ENCODE data around the gene RNF113A.
A peak's percentile ranks its signal among the peaks of the same experiment; 100 is the strongest.
"Not testable (repeated sequence)": the region's sequence is repeated elsewhere in the genome, so short reads cannot be mapped to it uniquely, and the experiment has no call there.

RNF113A gene

DNA sequence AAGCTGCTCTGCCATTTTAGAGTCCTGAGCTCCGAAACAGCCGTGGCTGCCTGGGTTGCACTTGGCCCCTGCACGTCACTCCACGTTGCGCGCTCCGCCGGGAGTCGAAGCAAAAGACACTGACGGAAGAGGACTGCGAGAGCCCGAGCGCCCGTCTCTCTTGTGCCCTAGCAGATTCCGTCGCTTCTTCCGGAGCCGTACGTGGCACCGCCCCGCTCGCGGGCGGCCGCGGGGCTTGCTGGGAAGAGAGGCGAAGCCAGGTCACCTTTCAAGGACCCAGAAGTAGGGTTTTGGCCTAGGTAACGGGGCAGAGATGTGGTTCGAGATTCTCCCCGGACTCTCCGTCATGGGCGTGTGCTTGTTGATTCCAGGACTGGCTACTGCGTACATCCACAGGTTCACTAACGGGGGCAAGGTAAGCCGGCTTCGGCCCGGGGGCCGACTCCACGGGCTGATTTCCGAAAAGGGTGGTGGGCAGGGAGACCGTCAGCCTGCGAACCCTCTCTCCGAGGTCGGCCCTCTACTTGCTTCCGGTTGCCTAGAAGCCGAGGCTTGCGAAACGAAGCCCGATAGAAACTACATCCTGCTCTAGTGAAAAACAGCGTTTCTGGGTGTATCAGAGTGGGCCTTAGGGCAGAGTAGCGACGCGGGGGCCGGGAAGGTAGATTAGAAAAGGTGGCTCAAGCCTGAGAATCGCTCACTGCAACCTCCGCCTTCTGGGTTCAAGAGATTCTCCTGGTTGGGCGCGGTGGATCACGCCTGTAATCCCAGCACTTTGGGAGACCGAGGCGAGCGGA is at the start of gene RNF113A, which contains the start of gene NDUFA1:
Gene RNF113A, minus strand, starts transcription at position 135 of the 797 bp plus-strand sequence. Its CDS starts 120 bp downstream, at position 15.
Gene NDUFA1, plus strand, starts transcription at position 234 of the 797 bp plus-strand sequence. Its CDS starts 80 bp downstream, at position 314.
- DNase-seq (ENCODE audit: low read depth in 1 of 2, low spot score in 1 of 2) = peak; percentile 68 to 74

DNA sequence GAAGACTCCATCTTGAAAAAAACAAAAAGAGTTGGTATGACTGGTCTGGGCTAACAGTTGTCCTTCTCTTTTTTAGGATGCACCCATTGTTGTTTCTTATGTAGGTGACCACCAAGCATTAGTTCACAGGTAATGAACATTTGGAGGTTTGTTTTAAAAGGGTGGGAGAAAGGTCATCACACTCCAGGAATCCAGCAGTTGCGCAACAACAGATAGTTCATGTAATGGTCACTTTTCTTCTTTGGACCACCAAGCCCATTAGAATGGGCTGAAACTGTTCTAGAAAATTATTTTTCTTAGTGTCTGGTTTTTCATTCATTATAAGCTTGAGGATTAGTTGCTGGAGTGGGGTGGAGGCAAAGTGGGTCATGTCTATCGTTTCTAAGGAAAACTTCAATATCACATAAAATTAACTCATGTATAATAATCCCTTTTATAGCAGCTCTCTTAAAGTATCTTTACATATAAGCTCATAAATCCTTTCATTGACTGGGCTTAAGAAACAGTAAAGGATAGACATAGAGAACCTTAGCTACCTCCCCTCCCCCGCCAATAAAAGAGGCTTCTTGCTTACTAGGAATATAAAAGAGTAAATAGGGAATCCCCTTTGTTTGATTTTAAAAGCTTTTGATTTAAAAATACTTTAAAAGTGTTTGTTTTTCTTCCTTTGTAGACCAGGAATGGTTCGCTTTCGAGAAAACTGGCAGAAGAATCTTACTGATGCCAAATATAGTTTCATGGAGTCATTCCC is 48.5 kb upstream of the RNF113A start:
- no peak for DNase-seq (ENCODE audit: low read depth in 1 of 2, low spot score in 1 of 2)

DNA sequence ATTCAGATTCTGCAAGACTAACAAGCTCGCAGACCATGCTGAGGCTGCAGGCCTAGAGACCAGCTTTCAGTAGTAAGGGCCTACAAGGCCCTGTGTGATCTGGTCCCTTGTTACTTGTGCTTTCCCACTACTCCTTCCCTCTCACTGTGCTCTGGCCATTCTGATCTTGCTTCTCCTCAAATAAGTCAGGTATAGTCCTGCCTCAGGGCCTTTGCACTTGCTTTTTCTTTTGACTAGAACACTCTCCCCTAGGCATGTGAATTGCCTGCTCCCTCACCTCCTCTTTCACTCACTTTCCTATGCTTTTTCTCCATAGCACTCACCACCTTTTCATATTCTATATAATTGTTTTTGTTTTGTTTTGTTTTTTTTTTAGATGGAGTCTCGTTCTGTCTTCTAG is 46.3 kb upstream of the RNF113A start:
- no peak for DNase-seq (ENCODE audit: low read depth in 1 of 2, low spot score in 1 of 2)

DNA sequence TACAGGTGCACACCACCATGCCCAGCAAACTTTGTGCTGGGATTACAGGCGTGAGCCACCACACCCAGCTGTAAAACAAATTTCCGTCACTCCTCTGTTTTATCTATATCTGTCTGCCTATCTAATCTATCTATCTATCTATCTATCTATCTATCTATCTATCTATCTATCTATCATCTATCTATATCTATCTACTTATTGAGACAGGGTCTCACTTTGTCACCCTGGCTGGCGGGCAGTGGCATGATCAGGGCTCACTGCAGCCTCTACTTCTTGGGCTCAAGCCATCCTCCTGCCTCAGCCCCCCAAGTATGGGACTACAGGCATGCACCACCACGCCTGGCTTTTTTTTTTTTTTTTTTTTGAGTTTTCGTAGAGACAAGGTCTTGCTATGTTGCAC is 44.8 kb upstream of the RNF113A start:
- DNase-seq (ENCODE audit: low read depth in 1 of 2, low spot score in 1 of 2) = no peak

DNA sequence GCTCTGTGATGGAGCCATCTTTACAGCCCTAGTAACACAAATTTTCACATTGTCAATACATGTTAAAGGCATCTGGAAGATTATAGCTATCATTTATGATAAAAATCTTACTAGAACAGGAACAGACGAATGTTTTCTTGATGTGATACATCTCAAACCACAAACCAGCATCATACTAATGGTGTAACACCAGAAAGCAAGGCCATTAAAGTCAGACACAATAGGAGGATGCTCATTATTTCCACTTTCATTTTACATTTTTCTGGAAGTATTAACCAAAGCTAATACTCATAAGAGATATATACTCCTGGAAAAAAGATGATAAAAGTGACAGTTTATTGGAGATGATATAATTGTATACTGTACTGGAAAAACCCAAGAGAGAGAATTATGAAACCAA is 29.4 kb upstream of the RNF113A start:
- DNase-seq (ENCODE audit: low read depth in 1 of 2, low spot score in 1 of 2) = no peak

DNA sequence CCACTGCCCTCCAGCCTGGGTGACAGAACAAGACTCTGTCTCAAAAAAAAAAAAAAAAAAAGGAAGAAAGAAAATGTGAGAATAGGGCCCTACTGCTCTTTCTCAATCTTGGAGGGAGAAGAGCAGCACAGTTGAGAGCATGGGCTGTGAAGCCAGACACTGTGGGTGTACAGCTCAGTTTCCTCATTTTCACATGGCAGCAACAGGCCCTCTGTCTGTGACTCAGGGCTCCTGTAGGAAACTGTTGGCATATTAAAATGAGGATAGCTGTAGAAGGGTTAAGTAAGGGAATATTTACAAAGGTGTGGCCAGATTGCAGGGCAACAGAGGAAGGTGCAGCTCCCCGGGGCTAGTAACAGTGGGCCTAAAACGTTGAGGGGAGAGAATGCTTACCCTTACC is 27.6 kb upstream of the RNF113A start:
- no peak for DNase-seq (ENCODE audit: low read depth in 1 of 2, low spot score in 1 of 2)

DNA sequence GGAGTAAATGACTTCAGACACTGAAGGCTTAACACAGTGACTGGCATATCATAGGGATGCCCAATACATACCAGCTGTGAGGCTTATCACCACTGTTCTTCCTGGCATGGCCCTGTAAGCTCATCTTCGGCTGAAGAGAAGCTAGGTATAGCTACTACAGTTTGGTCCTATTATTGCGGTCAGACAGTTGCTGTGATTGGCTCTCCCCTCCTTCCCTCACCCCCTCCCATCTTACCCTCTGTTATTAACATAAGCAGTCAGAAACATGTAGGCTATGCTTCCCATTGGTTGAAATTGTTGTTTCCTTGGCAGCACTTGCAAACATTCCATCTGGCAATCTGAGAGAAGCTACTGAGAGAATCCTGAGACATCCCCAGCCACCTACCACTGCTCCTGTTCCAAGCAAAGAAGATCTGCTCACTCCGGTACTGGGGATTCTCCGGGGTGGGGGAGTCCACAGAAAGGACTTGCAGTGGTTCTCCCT is 24.4 kb upstream of the RNF113A start, which contains the start of gene AKAP14:
Gene AKAP14, plus strand, starts transcription at position 51 of the 484 bp plus-strand sequence. CDS start 7,331 bp downstream, outside the sequence.
- no peak for DNase-seq (ENCODE audit: low read depth in 1 of 2, low spot score in 1 of 2)

DNA sequence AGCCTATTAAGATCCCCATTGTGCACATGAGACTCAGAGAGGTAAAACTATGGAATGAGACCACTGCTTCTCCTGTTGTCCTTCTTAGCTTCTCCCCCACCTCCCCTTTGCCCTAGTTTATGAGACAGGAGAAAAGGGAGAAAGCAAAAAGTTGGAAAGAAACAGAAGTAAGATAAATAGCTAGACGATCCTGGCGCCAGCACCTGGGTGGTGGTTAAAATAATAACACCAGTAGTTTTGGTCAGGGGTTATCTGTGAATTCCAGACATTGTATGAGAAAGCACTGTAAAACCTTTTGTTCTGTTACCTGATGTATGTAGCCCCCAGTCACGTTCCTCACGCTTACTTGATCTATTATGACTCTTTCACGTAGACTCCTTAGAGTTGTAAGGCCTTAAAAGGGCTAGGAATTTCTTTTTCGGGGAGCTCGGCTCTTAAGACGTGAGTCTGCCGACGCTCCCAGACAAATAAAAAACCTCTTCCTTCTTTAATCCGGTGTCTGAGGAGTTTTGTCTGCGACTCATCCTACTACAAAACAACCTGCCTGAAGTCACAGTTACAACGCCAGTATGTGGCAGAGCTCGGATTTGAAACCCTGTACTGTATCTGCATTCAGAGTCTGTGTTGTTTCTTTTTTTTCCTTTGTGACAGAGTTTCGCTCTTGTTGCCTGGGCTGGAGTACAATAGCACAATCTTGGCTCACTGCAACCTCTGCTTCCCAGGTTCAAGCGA is 20.6 kb upstream of the RNF113A start:
- not testable (repeated sequence) for DNase-seq (ENCODE audit: low read depth in 1 of 2, low spot score in 1 of 2)

DNA sequence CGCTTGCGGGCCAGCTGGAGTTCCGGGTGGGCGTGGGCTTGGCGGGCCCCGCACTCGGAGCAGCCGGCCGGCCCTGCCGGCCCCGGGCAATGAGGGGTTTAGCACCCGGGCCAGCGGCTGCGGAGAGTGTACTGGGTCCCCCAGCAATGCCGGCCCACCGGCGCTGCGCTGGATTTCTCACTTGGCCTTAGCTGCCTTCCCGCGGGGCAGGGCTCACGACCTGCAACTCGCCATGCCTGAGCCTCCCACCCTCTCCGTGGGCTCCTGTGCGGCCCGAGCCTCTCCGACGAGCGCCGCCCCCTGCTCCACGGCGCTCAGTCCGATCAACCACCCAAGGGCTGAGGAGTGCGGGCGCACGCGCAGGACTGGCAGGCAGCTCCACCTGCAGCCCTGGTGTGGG is 19.1 kb upstream of the RNF113A start:
- DNase-seq (ENCODE audit: low read depth in 1 of 2, low spot score in 1 of 2) = not testable (repeated sequence)

DNA sequence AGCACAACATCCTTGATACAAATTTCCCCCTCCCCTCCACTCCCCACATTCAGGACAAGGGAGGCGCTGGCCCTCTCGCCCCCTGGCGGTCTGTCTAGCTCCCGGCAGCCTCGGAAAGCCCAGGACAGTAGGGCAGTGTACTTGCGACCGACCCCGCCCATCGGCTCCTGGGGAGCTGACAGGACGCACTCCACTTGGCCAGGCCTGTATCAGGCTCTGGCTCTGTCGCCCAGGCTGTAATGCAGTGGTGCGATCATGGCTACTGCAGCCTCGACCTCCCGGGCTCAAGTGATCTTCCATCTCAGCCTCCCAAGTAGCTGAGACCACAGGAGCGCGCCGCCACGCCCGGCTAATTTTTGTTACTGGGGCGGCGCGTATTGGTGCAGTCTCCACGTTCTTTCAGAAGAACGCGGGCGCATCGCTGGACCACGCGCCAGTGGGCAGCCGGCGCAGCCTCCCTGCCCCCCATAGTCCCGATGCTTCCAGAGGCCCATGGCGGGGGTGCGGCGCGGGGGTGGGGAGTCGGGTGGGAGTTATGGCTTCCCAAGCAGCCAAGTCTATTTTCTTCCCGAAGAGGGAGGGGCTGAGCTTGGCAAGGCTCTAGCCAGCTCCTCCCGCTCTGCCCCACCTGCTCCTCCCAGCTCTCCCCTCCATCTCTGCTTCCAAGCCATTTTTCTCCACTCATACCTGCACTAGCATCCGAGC is 16.3 kb upstream of the RNF113A start:
- peak in 1 of 2 donors; percentile 28 for DNase-seq (ENCODE audit: low read depth in 1 of 2, low spot score in 1 of 2)

DNA sequence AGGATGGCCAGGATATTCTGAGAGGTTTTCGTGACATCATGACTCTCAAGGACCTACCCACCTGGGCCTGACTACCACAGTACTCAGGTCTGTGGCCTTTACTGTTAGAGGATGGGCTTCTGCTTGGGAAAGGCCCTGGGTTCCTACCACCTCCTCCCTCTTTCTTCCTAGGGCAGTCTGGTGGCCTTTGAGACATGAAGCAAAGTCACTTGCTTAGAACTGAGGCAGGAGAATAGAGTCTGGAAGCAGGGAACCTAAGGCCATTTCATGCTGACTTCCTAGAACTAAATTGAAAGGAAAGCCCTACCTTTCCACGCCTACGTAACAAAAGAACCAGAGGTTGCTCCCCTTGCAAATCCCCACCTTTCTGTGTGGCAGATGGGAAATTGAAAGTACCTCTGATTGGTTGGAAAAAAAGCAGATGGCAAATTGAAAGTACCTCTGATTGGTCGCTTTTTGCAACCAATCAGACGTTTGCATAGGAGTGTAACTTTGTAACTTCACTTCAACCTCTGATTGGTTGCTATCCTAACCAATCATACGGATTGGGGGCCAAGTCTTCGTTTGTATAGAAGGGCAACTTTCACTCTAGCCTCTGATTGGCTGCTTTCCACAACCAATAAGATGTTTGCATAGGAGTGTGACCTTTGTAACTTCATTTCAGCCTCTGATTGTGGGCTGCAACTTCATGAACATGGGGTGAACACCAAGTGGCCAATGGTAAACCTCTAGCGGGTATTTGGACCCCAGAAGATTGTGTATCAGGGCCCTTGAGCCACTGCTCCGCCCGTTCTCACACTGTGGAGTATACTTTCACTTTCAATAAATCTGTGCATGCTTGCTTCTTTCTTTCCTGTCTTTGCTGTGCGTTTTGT is 14.3 kb upstream of the RNF113A start:
- DNase-seq (ENCODE audit: low read depth in 1 of 2, low spot score in 1 of 2) = no peak

DNA sequence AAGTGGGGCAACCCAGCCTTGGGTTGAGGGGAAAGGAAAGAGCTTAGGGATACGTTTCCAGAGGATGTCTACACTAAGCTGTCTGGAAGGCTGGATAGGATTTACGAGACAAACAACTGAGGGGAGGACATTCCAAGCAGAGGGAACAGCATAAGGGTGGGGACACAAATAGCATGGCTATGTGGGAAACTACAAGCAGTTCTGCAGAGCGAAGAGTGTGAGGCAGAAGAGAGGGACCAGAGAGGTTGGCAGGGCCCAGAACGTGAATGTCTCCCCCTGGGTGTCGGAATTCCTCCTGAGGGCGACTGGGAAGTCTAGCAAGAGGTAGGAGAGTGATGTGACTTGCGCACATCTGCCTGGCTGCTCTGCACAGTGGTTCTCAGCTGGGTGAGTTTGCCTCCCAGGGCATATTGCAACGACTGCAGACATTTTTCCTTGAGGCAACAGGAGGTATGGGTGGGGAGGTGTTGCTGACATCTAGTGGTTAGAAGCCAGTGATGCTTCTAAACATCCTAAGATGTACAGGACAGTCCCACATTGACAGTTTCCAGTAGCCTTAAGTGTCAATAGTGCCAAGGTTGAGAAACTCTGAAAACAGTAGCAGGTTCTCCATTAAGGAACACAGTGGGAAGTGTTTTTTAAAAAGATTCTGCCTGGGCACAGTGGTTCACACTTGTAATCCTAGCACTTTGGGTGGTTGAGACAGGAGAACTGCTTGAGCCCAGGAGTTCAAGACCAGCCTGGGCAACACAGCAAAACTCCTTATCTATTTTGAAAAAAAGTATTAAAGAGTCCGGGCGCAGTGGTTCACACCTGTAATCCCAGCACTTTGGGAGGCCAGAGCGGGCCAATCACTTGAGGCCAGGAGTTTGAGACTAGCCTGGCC is 9.3 kb upstream of the RNF113A start:
- DNase-seq (ENCODE audit: low read depth in 1 of 2, low spot score in 1 of 2) = no peak

DNA sequence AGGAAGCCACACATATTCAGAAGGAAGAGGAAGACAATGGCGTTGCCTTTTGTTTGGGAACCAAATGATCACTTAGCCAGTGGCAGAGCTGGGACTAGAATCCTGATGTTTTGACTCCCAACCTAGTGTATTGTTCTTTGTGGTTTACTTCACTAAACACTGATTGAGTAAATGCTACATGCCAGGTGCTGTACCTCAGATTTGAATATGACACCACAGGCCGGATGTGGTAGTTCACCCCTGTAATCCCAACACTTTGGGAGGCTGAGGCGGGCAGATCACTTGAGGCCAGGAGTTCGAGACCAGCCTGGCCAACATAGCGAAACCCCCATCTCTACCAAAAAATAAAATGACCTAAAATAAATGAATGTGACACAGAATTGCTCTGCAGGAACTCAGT is 8.5 kb upstream of the RNF113A start:
- DNase-seq (ENCODE audit: low read depth in 1 of 2, low spot score in 1 of 2) = no peak

DNA sequence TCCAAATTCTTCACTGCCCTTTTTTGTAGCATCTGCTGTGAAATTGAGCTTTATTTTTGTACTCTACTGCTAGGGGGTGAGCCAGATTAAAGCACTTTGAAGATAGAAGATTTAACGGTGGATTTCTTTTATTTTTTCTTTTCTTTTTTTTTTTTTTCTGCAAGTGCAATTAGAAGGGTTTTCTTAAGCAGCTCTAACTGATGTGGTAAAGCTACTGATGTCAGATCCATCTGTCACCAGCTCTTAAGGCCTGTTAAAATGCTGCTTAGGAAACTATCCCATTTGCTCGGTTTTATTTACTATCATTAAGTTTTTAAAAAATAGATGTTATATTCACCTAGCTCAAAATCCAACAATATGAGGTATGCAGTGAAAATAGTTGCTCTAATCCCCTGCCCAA is 7.2 kb upstream of the RNF113A start:
- no peak for DNase-seq (ENCODE audit: low read depth in 1 of 2, low spot score in 1 of 2)

DNA sequence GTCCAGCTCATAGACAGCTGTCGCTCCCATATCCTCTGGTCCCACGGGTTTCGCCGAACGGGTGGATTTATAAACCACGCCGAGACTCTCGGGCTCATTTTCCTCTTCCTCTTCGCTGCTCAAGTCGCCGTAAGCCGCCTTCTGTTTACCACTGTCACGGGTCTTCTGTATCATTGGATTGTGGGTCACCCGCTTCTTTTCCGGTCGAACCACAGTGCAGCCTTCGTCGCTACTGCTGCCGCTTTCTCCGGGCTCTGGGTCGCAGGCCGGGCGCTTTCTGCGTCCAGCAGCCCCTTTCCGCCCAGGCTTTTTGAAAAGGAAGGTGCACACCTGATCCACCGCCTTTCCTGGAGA is 311 bp downstream of the RNF113A start:
- DNase-seq (ENCODE audit: low read depth in 1 of 2, low spot score in 1 of 2) = no peak

DNA sequence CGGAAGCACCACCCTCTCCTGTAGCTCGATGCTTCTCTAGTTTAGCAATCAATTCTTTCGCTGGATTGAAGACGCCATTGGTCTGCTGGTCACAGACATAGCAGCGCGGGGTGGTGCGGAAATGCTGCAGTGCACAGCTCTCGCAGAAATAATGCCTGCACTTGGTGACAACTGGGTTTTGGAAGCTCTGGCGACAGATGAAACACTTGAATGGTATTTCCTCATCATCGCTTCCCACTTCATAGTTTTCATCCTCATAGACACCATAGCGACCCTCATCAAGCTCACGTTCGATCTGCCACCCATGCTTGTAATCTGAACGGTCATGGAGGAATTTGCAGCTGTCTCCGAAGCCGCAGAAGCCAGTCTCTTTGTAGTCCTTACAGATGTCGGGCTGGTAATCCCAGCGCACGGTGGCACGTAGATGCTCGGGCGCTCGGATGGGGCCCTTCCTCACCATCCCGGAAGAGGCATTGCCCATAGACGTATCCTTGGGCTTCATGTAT is 854 bp downstream of the RNF113A start:
- DNase-seq (ENCODE audit: low read depth in 1 of 2, low spot score in 1 of 2) = no peak

DNA sequence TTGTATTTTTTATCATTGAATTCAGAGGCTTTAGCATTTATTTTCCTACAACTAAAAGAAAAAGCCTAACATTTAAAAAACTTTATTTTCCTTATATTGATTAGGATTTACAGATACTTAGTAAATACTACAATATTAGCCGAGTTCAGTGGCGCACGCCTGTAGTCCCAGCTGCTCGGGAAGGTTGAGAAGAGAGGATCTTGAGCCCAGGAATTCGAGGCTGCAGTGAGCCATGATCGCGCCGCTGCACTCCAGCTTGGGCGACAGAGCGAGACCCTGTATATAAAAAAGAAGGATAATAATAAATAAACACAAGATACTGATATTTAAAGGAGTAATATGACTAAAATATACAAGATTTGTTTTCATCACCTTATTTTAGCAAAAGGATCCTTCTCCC is 18.1 kb downstream of the RNF113A start:
- no peak for DNase-seq (ENCODE audit: low read depth in 1 of 2, low spot score in 1 of 2)

All from stimulated activated CD4-positive, alpha-beta T cell treated with anti-CD3 and anti-CD28 coated beads, Interleukin-15, amount 100 ng/mL, for 1 hour (primary cell).